ENCODE results near the gene TPCN1. TPM values are rescaled to one million over a fixed set of nuclear protein-coding genes. Genes with fewer than 3 reads are reported as not detected.

The TPCN1 gene
- total RNA-seq, 1 donor from 2014 or later: 51.9 TPM

GRCh38 chr12:113328368-113328889 lies 107.2 kb downstream of the TPCN1 start:
- ATAC-seq: no peak
- Histone ChIP-seq H3K4me1 (peaks cover 25% of the 10 kb centered on the region), H3K4me3 (no peak overlapping the region), H3K27ac (no peak overlapping the region), H3K9me3 (no peaks in the 10 kb centered on the region), H3K27me3 (no peaks in the 10 kb centered on the region), H3K36me3 (peaks cover 29% of the 10 kb centered on the region)
- no peak for DNase-seq
- intact Hi-C loops (cut with DNase I): no loop called here
- TF ChIP-seq, protein P1, sequence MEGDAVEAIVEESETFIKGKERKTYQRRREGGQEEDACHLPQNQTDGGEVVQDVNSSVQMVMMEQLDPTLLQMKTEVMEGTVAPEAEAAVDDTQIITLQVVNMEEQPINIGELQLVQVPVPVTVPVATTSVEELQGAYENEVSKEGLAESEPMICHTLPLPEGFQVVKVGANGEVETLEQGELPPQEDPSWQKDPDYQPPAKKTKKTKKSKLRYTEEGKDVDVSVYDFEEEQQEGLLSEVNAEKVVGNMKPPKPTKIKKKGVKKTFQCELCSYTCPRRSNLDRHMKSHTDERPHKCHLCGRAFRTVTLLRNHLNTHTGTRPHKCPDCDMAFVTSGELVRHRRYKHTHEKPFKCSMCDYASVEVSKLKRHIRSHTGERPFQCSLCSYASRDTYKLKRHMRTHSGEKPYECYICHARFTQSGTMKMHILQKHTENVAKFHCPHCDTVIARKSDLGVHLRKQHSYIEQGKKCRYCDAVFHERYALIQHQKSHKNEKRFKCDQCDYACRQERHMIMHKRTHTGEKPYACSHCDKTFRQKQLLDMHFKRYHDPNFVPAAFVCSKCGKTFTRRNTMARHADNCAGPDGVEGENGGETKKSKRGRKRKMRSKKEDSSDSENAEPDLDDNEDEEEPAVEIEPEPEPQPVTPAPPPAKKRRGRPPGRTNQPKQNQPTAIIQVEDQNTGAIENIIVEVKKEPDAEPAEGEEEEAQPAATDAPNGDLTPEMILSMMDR (IDR thresholded peaks at IDR 0.05): no peak

GRCh38 chr12:113329022-113329790 lies 107.9 kb downstream of the TPCN1 start:
- DNase-seq (no peak), ATAC-seq (no peak)
- Histone ChIP-seq H3K36me3 (peaks cover 29% of the 10 kb centered on the region), H3K4me3 (no peak overlapping the region), H3K27me3 (no peaks in the 10 kb centered on the region), H3K27ac (no peak overlapping the region), H3K9me3 (no peaks in the 10 kb centered on the region), H3K4me1 (peaks cover 32% of the 10 kb centered on the region)
- TF ChIP-seq, protein P1 (IDR thresholded peaks at IDR 0.05): no peak
- intact Hi-C loops (cut with DNase I): no loop called here

GRCh38 chr12:113329791-113330417 lies 108.6 kb downstream of the TPCN1 start:
- Histone ChIP-seq H3K4me3 (no peak overlapping the region), H3K4me1 (peaks cover 33% of the 10 kb centered on the region), H3K9me3 (no peaks in the 10 kb centered on the region), H3K27me3 (no peaks in the 10 kb centered on the region), H3K27ac (no peak overlapping the region), H3K36me3 (peaks cover 29% of the 10 kb centered on the region)
- TF ChIP-seq, protein P1 (IDR thresholded peaks at IDR 0.05): no peak
- ATAC-seq (no peak), DNase-seq (no peak)
- intact Hi-C loops (cut with DNase I): no loop called here

- no peak overlapping the region for H3K4me3 ChIP-seq
- H3K27me3 ChIP-seq: no peaks in the 10 kb centered on the region
- no peak for DNase-seq
- peaks cover 29% of the 10 kb centered on the region for H3K36me3 ChIP-seq
- ATAC-seq: no peak
- no peaks in the 10 kb centered on the region for H3K9me3 ChIP-seq
- no peak overlapping the region for H3K27ac ChIP-seq
- intact Hi-C loops (cut with DNase I): no loop called here
- peaks cover 35% of the 10 kb centered on the region for H3K4me1 ChIP-seq
- TF ChIP-seq, protein P1 (IDR thresholded peaks at IDR 0.05): no peak
These were observed 109.2 kb downstream of the TPCN1 start for GRCh38 chr12:113330505-113330904.

- peaks cover 29% of the 10 kb centered on the region for H3K36me3 ChIP-seq
- ATAC-seq: no peak
- no peaks in the 10 kb centered on the region for H3K9me3 ChIP-seq
- no peaks in the 10 kb centered on the region for H3K27me3 ChIP-seq
- H3K4me3 ChIP-seq: peak overlapping the region; percentile 96
- peaks cover 28% of the 10 kb centered on the region for H3K4me1 ChIP-seq
- intact Hi-C loops (cut with DNase I): no loop called here
- H3K27ac ChIP-seq: no peak overlapping the region
- TF ChIP-seq, protein P1 (IDR thresholded peaks at IDR 0.05): no peak
- DNase-seq: no peak
These were observed 111.6 kb downstream of the TPCN1 start for GRCh38 chr12:113332688-113333417.

All from upper lobe of right lung (tissue), 1 donor.